ENCODE results near the gene VCAN. TPM values are rescaled to one million over a fixed set of nuclear protein-coding genes. Genes with fewer than 3 reads are reported as not detected.

The VCAN gene
- total and polyA plus RNA-seq, 4 donors: 0.97 to 15.6 (median 4.8) TPM

DNA sequence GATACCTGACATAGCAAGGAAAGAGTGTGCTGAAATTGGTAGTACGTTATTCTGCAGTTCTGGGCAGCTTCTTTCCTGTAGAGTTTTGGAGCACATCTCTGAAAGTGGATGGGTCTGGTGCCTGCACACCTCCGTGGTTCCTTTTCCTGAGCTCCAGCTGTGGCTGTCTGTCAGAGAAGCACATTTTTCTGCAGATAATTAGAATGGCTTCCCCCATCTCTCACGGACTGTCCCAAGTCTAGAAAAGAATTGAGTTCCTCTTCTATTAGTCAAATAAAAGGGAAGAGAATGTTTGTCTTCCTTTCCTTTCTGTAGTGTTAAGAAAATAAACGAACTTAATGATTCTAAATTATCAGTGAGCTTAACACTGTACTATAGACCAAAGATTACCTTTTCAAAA, 55.7 kb downstream of the VCAN start:
- no peak for DNase-seq (ENCODE audit: low spot score)
- H3K27me3 ChIP-seq (ENCODE audit: control insufficient read depth in 4 of 4, insufficient read depth in 4 of 4, low read length in 3 of 4): no peaks in the 10 kb centered on the region
- no peak overlapping the region for H3K27ac ChIP-seq (ENCODE audit: low read depth in 1 of 2, low read length in 2 of 2)
- H3K4me3 ChIP-seq (ENCODE audit: low read depth in 1 of 3, low read length in 3 of 3): no peak overlapping the region
- 39% methylated on average over 4 of the region's 4 CpGs for whole genome bisulfite sequencing
- no peaks in the 10 kb centered on the region for H3K9me3 ChIP-seq (ENCODE audit: control insufficient read depth in 4 of 4, low read length in 3 of 4)
- no peak overlapping the region for H3K9ac ChIP-seq (ENCODE audit: low read depth in 1 of 2, low read length in 2 of 2)
- no peak for TF ChIP-seq TAF1 (conservative IDR thresholded peaks at IDR 0.05)
- TF ChIP-seq ZBTB33 (IDR thresholded peaks at IDR 0.05): no peak
- TF ChIP-seq YY1 (IDR thresholded peaks at IDR 0.05): no peak
- no peak for TF ChIP-seq EGR1 (IDR thresholded peaks at IDR 0.05; ENCODE audit: low read depth in 2 of 2)
- no peak for TF ChIP-seq SP1 (IDR thresholded peaks at IDR 0.05)
- no peak for TF ChIP-seq ATF3 (IDR thresholded peaks at IDR 0.05)
- TF ChIP-seq FOXA2 (IDR thresholded peaks at IDR 0.05): no peak
- TF ChIP-seq JUND (IDR thresholded peaks at IDR 0.05): no peak
- no peak for TF ChIP-seq NR2F2 (IDR thresholded peaks at IDR 0.05)
- TF ChIP-seq, protein P1, sequence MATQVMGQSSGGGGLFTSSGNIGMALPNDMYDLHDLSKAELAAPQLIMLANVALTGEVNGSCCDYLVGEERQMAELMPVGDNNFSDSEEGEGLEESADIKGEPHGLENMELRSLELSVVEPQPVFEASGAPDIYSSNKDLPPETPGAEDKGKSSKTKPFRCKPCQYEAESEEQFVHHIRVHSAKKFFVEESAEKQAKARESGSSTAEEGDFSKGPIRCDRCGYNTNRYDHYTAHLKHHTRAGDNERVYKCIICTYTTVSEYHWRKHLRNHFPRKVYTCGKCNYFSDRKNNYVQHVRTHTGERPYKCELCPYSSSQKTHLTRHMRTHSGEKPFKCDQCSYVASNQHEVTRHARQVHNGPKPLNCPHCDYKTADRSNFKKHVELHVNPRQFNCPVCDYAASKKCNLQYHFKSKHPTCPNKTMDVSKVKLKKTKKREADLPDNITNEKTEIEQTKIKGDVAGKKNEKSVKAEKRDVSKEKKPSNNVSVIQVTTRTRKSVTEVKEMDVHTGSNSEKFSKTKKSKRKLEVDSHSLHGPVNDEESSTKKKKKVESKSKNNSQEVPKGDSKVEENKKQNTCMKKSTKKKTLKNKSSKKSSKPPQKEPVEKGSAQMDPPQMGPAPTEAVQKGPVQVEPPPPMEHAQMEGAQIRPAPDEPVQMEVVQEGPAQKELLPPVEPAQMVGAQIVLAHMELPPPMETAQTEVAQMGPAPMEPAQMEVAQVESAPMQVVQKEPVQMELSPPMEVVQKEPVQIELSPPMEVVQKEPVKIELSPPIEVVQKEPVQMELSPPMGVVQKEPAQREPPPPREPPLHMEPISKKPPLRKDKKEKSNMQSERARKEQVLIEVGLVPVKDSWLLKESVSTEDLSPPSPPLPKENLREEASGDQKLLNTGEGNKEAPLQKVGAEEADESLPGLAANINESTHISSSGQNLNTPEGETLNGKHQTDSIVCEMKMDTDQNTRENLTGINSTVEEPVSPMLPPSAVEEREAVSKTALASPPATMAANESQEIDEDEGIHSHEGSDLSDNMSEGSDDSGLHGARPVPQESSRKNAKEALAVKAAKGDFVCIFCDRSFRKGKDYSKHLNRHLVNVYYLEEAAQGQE (IDR thresholded peaks at IDR 0.05): no peak
- TF ChIP-seq, protein P2, sequence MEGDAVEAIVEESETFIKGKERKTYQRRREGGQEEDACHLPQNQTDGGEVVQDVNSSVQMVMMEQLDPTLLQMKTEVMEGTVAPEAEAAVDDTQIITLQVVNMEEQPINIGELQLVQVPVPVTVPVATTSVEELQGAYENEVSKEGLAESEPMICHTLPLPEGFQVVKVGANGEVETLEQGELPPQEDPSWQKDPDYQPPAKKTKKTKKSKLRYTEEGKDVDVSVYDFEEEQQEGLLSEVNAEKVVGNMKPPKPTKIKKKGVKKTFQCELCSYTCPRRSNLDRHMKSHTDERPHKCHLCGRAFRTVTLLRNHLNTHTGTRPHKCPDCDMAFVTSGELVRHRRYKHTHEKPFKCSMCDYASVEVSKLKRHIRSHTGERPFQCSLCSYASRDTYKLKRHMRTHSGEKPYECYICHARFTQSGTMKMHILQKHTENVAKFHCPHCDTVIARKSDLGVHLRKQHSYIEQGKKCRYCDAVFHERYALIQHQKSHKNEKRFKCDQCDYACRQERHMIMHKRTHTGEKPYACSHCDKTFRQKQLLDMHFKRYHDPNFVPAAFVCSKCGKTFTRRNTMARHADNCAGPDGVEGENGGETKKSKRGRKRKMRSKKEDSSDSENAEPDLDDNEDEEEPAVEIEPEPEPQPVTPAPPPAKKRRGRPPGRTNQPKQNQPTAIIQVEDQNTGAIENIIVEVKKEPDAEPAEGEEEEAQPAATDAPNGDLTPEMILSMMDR (IDR thresholded peaks at IDR 0.05; ENCODE audit: low read depth, low read length, missing input control): no peak
- TF ChIP-seq RXRA (IDR thresholded peaks at IDR 0.05): no peak
- TF ChIP-seq, protein P3, sequence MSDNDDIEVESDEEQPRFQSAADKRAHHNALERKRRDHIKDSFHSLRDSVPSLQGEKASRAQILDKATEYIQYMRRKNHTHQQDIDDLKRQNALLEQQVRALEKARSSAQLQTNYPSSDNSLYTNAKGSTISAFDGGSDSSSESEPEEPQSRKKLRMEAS (IDR thresholded peaks at IDR 0.05): no peak
- TF ChIP-seq RAD21 (IDR thresholded peaks at IDR 0.05): no peak
- TF ChIP-seq GABPA (IDR thresholded peaks at IDR 0.05 in 1 of 2, conservative IDR thresholded peaks at IDR 0.05 in 1 of 2): no peak
- no peak for TF ChIP-seq HNF4A (conservative IDR thresholded peaks at IDR 0.05)
- H3K4me1 ChIP-seq (ENCODE audit: control insufficient read depth in 4 of 4, insufficient read depth in 4 of 4, low read length in 3 of 4): no peaks in the 10 kb centered on the region
- H3K36me3 ChIP-seq (ENCODE audit: control insufficient read depth in 4 of 4, insufficient read depth in 3 of 4, low read depth in 1 of 4, low read length in 3 of 4): no peaks in the 10 kb centered on the region

Measured in liver (tissue), 9 donors.